K562 (cell line): ENCODE results near the gene BDNF. TPM values are rescaled to one million over a fixed set of nuclear protein-coding genes. Genes with fewer than 3 reads are reported as not detected.

Experiments used
- CXXC5 ChIP-seq: fragments of 250-450 bp; sonication (Bioruptor Pico); IDR thresholded peaks from 2 replicates; pipeline ENCODE4 v1.8.0; 2022; ENCODE audit warnings: inconsistent platforms, mild to moderate bottlenecking, moderate library complexity
- EHMT2 ChIP-seq: fragments of 450-650 bp; IDR thresholded peaks from 2 replicates; pipeline ENCODE4 v1.6.1; 2018; ENCODE audit warnings: antibody characterized with exemption
- HLTF ChIP-seq: fragments of 450-650 bp; IDR thresholded peaks from 2 replicates; pipeline ENCODE4 v1.6.1; 2016
- POLR2AphosphoS5 ChIP-seq: IDR thresholded peaks from 2 replicates; pipeline ENCODE4 v1.6.1; 2011; ENCODE audit warnings: mild to moderate bottlenecking, low read depth, low read length, moderate library complexity; ENCODE audit not compliant: control insufficient read depth, insufficient read depth
- RB1 ChIP-seq: fragments of 450-650 bp; IDR thresholded peaks from 2 replicates; pipeline ENCODE4 v1.6.1; 2017; ENCODE audit warnings: low read depth, mild to moderate bottlenecking
- ZNF121 ChIP-seq: sonication (generic); formaldehyde crosslinking; conservative IDR thresholded peaks from 2 replicates; pipeline ENCODE4 v1.8.0; 2022; ENCODE audit warnings: missing genetic modification reagents
- polyA plus RNA-seq, 8 experiments: library from polyadenylated mRNA; depleted of rRNA in 4 of 8; stranded (reverse) in 5 of 8; unstranded in 3 of 8; fragments of >200 nt; fragmentation: Nextera tagmentation in 2 of 8; fragmentation: Illumina TruSeq in 1 of 8; extraction: Ambion mirVana in 2 of 8; extraction: Trizol in 1 of 8; gene quantifications; 2 replicates each; pipeline versions ENCODE4 v1.2.1 to v1.2.3, GENCODE V29; 2011 to 2014; ENCODE audit warnings: inconsistent platforms in 1 of 8, missing spikeins in 1 of 8
- total RNA-seq, 7 experiments: library from RNA; depleted of rRNA in 6 of 7; stranded (reverse); fragments of >200 nt in 6 of 7; fragmentation: Illumina TruSeq in 2 of 7; extraction: Trizol in 2 of 7; gene quantifications; 2 replicates each; pipeline versions ENCODE4 v1.2.1 to v1.2.3, GENCODE V29; 2011 to 2021; ENCODE audit warnings: low replicate concordance in 1 of 7
- TF ChIP-seq, protein P1 (sequence below): IDR thresholded peaks from 2 replicates; pipeline ENCODE4 v1.6.1; 2011; ENCODE audit warnings: borderline replicate concordance, low read depth, mild to moderate bottlenecking, moderate library complexity, low read length; ENCODE audit not compliant: insufficient read depth, poor library complexity, severe bottlenecking
- TF ChIP-seq, protein P2 (sequence below): fragments of 450-650 bp; IDR thresholded peaks from 2 replicates; pipeline ENCODE4 v1.6.1; 2016
- TF ChIP-seq, protein P3 (sequence below): sonication (generic); formaldehyde crosslinking; IDR thresholded peaks from 2 replicates; pipeline ENCODE4 v1.5.0; 2020; ENCODE audit warnings: missing genetic modification reagents
- TF ChIP-seq, protein P4 (sequence below): fragments of 450-650 bp; IDR thresholded peaks from 2 replicates; pipeline ENCODE4 v1.6.1; 2016; ENCODE audit warnings: mild to moderate bottlenecking

Gene BDNF
- total and polyA plus RNA-seq, 9 of the 15 experiments (the other 6 are each of a cell fraction or from before 2014, with no cell fraction given), result 0.04 TPM; not detected in 8

DNA sequence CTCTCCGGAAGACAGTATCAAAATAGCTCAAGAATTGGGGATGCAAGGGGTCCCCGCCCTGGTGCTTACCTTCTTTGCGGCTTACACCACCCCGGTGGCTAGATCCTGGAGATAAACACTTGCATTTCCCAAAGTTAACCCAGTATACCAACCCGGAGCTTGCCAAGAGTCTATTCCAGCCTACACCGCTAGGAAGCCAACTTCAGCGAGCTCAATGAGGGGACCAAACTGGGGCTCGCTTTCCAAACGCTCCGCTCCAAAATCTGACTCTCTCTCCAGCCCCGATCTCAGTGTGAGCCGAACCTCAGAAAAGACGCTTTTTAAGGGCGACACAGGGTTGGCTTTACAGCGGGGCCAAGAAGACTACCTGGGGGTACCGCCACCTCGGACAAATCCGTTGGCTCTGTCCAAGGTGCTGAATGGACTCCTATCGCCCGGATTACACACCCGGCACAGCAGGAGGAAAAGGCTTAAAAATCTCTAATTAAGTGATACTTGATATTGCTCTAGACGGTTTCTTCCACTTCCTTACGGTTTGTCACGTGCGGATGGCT, 20.1 kb upstream of the BDNF start (continued):
- TF ChIP-seq, protein P1, sequence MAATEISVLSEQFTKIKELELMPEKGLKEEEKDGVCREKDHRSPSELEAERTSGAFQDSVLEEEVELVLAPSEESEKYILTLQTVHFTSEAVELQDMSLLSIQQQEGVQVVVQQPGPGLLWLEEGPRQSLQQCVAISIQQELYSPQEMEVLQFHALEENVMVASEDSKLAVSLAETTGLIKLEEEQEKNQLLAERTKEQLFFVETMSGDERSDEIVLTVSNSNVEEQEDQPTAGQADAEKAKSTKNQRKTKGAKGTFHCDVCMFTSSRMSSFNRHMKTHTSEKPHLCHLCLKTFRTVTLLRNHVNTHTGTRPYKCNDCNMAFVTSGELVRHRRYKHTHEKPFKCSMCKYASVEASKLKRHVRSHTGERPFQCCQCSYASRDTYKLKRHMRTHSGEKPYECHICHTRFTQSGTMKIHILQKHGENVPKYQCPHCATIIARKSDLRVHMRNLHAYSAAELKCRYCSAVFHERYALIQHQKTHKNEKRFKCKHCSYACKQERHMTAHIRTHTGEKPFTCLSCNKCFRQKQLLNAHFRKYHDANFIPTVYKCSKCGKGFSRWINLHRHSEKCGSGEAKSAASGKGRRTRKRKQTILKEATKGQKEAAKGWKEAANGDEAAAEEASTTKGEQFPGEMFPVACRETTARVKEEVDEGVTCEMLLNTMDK, result no peak
- no peak for TF ChIP-seq HLTF
- TF ChIP-seq, protein P2, sequence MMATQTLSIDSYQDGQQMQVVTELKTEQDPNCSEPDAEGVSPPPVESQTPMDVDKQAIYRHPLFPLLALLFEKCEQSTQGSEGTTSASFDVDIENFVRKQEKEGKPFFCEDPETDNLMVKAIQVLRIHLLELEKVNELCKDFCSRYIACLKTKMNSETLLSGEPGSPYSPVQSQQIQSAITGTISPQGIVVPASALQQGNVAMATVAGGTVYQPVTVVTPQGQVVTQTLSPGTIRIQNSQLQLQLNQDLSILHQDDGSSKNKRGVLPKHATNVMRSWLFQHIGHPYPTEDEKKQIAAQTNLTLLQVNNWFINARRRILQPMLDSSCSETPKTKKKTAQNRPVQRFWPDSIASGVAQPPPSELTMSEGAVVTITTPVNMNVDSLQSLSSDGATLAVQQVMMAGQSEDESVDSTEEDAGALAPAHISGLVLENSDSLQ, result no peak
- TF ChIP-seq, protein P3, sequence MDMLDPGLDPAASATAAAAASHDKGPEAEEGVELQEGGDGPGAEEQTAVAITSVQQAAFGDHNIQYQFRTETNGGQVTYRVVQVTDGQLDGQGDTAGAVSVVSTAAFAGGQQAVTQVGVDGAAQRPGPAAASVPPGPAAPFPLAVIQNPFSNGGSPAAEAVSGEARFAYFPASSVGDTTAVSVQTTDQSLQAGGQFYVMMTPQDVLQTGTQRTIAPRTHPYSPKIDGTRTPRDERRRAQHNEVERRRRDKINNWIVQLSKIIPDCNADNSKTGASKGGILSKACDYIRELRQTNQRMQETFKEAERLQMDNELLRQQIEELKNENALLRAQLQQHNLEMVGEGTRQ, result no peak
- peak; percentile 97 for TF ChIP-seq EHMT2
- TF ChIP-seq, protein P4, sequence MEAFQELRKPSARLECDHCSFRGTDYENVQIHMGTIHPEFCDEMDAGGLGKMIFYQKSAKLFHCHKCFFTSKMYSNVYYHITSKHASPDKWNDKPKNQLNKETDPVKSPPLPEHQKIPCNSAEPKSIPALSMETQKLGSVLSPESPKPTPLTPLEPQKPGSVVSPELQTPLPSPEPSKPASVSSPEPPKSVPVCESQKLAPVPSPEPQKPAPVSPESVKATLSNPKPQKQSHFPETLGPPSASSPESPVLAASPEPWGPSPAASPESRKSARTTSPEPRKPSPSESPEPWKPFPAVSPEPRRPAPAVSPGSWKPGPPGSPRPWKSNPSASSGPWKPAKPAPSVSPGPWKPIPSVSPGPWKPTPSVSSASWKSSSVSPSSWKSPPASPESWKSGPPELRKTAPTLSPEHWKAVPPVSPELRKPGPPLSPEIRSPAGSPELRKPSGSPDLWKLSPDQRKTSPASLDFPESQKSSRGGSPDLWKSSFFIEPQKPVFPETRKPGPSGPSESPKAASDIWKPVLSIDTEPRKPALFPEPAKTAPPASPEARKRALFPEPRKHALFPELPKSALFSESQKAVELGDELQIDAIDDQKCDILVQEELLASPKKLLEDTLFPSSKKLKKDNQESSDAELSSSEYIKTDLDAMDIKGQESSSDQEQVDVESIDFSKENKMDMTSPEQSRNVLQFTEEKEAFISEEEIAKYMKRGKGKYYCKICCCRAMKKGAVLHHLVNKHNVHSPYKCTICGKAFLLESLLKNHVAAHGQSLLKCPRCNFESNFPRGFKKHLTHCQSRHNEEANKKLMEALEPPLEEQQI, result 0 out of 2 replicates have a peak, but pooled peaks have one; percentile 49
- TF ChIP-seq RB1, result no peak
- no peak for TF ChIP-seq ZNF121
- 0 out of 2 replicates have a peak, but pooled peaks have one; percentile 15 for TF ChIP-seq CXXC5 (CRISPR knock-in tag)
- no peak for TF ChIP-seq POLR2AphosphoS5
